Measurements from ENCODE around the gene SPOCK3.
"Not testable (repeated sequence)": the region's sequence is repeated elsewhere in the genome, so short reads cannot be mapped to it uniquely, and the experiment has no call there.

The SPOCK3 gene

DNA sequence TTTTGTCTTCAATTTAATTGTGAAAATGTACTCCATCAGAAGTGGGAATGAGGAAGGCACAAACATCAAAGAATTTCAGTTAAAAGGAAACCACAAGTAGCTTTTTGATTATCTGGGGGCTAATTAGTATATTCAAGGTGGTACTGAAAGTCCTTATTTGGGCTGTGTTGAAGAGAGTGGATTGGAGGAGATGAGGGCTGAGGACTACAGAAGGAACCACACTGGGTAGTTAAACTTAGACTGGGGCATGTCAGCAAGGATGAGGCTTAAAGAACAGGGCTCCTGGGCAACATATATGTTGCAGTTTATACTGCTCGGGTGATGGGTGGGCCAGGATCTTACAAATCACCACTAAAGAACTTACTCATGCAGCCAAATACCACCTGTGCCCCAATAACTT, 346.8 kb downstream of the SPOCK3 start:
- no peaks in the 10 kb centered on the region for H3K36me3 ChIP-seq (ENCODE audit: control insufficient read depth, insufficient read depth, low read length)
- H3K9ac ChIP-seq (ENCODE audit: low read length): no peak overlapping the region
- no peaks in the 10 kb centered on the region for H3K9me3 ChIP-seq (ENCODE audit: control insufficient read depth, insufficient read depth, low read depth, low read length)
- no peak overlapping the region for H3K27ac ChIP-seq (ENCODE audit: low read depth, low read length)
- H3K27me3 ChIP-seq (ENCODE audit: control insufficient read depth, insufficient read depth, low read length): no peaks in the 10 kb centered on the region
- H3K4me3 ChIP-seq (ENCODE audit: low read depth, low read length): no peak overlapping the region
- no peaks in the 10 kb centered on the region for H3K4me1 ChIP-seq (ENCODE audit: control insufficient read depth, insufficient read depth, low read length)

DNA sequence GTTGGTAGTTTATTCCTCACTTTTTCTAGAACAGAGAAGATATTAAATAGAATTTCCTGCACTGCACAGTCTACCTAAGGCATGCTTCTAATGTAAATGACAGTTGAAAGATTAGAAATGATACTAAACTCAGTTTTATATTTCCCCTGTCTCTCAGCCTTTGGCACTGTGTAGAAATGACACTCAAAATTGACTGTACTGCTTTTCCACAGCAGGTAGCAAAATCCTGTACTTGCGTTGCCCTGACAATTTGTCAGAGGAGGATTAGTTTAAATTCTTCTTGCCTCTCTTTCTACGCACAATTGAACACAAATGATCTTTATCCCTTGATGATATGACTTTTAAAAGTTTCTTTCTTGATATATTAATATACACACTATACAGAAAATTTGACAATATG, 347.6 kb downstream of the SPOCK3 start:
- Histone ChIP-seq H3K9ac (ENCODE audit: low read length) (no peak overlapping the region), H3K27ac (ENCODE audit: low read depth, low read length) (no peak overlapping the region), H3K9me3 (ENCODE audit: control insufficient read depth, insufficient read depth, low read depth, low read length) (no peaks in the 10 kb centered on the region), H3K4me3 (ENCODE audit: low read depth, low read length) (no peak overlapping the region), H3K36me3 (ENCODE audit: control insufficient read depth, insufficient read depth, low read length) (no peaks in the 10 kb centered on the region), H3K4me1 (ENCODE audit: control insufficient read depth, insufficient read depth, low read length) (no peaks in the 10 kb centered on the region), H3K27me3 (ENCODE audit: control insufficient read depth, insufficient read depth, low read length) (no peaks in the 10 kb centered on the region)

DNA sequence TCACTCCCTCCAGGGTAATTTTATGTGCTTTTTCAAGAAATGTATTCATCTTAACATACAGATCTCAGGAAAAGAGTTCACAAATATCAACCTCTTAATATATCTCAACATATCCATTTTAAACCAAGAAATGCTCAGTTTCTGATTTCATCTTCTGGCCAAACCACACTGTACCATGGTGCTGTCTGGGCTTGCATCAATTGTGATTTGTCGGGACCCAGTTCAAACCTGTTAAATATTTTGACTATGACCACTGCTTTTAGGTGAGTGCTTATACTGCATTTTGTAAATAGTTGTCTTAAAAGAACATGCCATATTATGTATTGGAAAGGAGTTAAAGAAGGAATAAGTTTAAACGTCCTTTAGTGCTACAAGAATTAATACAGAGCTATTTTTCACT, 352.1 kb downstream of the SPOCK3 start:
- no peaks in the 10 kb centered on the region for H3K4me1 ChIP-seq (ENCODE audit: control insufficient read depth, insufficient read depth, low read length)
- no peak overlapping the region for H3K4me3 ChIP-seq (ENCODE audit: low read depth, low read length)
- H3K27me3 ChIP-seq (ENCODE audit: control insufficient read depth, insufficient read depth, low read length): no peaks in the 10 kb centered on the region
- no peaks in the 10 kb centered on the region for H3K36me3 ChIP-seq (ENCODE audit: control insufficient read depth, insufficient read depth, low read length)
- H3K9ac ChIP-seq (ENCODE audit: low read length): no peak overlapping the region
- H3K9me3 ChIP-seq (ENCODE audit: control insufficient read depth, insufficient read depth, low read depth, low read length): no peaks in the 10 kb centered on the region
- H3K27ac ChIP-seq (ENCODE audit: low read depth, low read length): no peak overlapping the region

DNA sequence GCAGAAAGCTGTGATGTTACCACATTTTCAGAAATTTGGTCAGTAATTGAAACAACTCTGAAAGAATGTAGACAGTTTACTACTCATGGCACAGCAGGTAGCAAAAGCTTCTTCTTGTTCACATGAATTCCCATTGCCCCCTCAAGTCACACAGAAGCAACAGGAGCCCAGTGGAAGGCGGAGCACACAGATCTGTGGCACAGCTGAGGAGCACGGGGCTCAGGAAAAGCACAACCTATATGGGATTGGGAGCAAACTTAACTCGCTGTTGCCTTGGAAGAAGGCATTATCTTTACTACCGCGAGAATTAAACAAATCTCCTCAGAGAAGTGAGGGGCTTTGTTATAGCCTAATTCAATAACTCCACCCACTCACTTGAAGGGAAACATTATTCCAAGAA, 358.5 kb downstream of the SPOCK3 start:
- Histone ChIP-seq H3K27ac (ENCODE audit: low read depth, low read length) (no peak overlapping the region), H3K4me3 (ENCODE audit: low read depth, low read length) (no peak overlapping the region), H3K4me1 (ENCODE audit: control insufficient read depth, insufficient read depth, low read length) (0 out of 2 replicates have a peak, but pooled peaks cover 2% of the 10 kb centered on the region), H3K9ac (ENCODE audit: low read length) (no peak overlapping the region), H3K9me3 (ENCODE audit: control insufficient read depth, insufficient read depth, low read depth, low read length) (no peaks in the 10 kb centered on the region), H3K36me3 (ENCODE audit: control insufficient read depth, insufficient read depth, low read length) (no peaks in the 10 kb centered on the region), H3K27me3 (ENCODE audit: control insufficient read depth, insufficient read depth, low read length) (no peaks in the 10 kb centered on the region)

DNA sequence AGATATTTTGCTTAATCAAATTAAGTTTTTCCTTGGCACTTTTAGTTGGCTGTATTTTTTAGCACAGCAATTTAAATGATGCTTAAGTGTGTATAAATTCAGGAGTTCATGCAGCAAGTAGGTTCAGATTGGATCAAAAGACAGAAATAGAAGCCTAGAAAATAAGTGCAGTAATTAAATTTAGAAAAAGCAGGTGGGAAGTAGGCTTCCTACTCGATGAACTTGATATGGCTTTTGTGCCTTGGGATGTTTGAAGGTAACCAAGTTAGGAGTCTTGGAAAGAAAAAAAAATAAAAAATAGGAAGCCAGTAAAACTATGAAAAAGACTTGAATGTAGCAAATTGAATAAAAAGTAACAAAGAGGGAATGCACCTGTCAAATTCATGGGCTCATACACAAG, 372.3 kb downstream of the SPOCK3 start:
- H3K4me1 ChIP-seq (ENCODE audit: control insufficient read depth, insufficient read depth, low read length): no peaks in the 10 kb centered on the region
- no peaks in the 10 kb centered on the region for H3K27me3 ChIP-seq (ENCODE audit: control insufficient read depth, insufficient read depth, low read length)
- H3K27ac ChIP-seq (ENCODE audit: low read depth, low read length): no peak overlapping the region
- no peaks in the 10 kb centered on the region for H3K9me3 ChIP-seq (ENCODE audit: control insufficient read depth, insufficient read depth, low read depth, low read length)
- H3K4me3 ChIP-seq (ENCODE audit: low read depth, low read length): no peak overlapping the region
- H3K9ac ChIP-seq (ENCODE audit: low read length): no peak overlapping the region
- no peaks in the 10 kb centered on the region for H3K36me3 ChIP-seq (ENCODE audit: control insufficient read depth, insufficient read depth, low read length)

DNA sequence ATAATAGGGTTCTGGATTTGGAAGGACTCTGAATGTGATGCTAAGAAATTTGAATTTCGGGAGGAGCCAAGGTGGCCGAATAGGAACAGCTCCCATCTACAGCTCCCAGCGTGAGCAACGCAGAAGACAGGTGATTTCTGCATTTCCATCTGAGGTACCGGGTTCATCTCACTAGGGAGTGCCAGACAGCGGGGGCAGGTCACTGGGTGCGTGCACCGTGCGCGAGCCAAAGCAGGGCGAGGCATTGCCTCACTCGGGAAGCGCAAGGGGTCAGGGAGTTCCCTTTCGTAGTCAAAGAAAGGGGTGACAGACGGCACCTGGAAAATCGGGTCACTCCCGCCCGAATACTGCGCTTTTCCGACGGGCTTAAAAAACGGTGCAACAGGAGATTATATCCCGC, 383.9 kb downstream of the SPOCK3 start:
- not testable (repeated sequence) for H3K9ac ChIP-seq (ENCODE audit: low read length); H3K36me3 ChIP-seq (ENCODE audit: control insufficient read depth, insufficient read depth, low read length); H3K4me3 ChIP-seq (ENCODE audit: low read depth, low read length); H3K4me1 ChIP-seq (ENCODE audit: control insufficient read depth, insufficient read depth, low read length); H3K27me3 ChIP-seq (ENCODE audit: control insufficient read depth, insufficient read depth, low read length); H3K9me3 ChIP-seq (ENCODE audit: control insufficient read depth, insufficient read depth, low read depth, low read length); H3K27ac ChIP-seq (ENCODE audit: low read depth, low read length)

DNA sequence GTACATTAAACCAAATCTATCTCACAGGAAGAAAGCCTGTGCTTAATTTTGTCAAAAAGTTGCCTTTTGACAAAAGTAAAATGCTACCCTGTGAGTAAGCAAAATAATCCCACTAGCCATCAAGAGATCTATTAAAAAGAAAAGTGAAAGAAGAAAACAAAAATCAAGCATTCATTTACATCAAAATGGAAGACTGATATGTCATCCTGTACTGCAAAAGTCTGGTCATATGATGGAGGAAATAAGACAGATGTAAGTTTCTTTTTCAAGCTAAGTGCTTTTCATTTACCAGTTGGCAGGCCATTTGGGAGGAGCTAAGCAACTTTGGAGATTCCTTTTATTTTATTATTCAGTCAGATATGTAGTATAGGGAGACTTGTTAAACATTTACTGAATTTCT, 387.4 kb downstream of the SPOCK3 start:
- Histone ChIP-seq H3K4me3 (ENCODE audit: low read depth, low read length) (no peak overlapping the region), H3K9ac (ENCODE audit: low read length) (no peak overlapping the region), H3K4me1 (ENCODE audit: control insufficient read depth, insufficient read depth, low read length) (no peaks in the 10 kb centered on the region), H3K27me3 (ENCODE audit: control insufficient read depth, insufficient read depth, low read length) (no peaks in the 10 kb centered on the region), H3K36me3 (ENCODE audit: control insufficient read depth, insufficient read depth, low read length) (no peaks in the 10 kb centered on the region; the same call in 1 of the 2 replicates), H3K9me3 (ENCODE audit: control insufficient read depth, insufficient read depth, low read depth, low read length) (peaks cover 11% of the 10 kb centered on the region; the same call in 1 of the 2 replicates), H3K27ac (ENCODE audit: low read depth, low read length) (no peak overlapping the region)

DNA sequence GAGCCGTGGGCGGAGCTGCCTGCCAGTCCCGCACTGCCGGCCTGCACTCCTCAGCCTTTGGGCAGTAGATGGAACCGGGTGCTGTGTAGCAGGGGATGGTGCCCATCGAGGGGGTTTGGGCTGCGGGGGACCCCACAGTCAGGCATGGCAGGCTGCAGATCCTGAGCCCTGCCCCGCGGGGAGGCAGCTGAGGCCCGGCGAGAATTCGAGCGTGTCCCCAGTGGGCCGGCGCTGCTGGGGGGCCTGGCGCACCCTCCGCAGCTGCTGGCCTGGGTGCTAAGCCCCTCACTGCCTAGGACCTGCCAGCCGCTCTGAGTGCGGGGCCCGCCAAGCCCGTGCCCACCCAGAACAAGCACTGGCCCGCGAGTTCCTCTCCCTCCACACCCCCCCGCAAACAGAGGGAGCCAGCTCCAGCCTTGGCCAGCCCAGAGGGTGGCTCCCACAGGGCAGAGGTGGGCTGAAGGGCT, 391.5 kb downstream of the SPOCK3 start:
- no peaks in the 10 kb centered on the region for H3K27me3 ChIP-seq (ENCODE audit: control insufficient read depth, insufficient read depth, low read length)
- H3K4me3 ChIP-seq (ENCODE audit: low read depth, low read length): no peak overlapping the region
- H3K9me3 ChIP-seq (ENCODE audit: control insufficient read depth, insufficient read depth, low read depth, low read length): peaks cover 11% of the 10 kb centered on the region; the same call in 1 of the 2 replicates

DNA sequence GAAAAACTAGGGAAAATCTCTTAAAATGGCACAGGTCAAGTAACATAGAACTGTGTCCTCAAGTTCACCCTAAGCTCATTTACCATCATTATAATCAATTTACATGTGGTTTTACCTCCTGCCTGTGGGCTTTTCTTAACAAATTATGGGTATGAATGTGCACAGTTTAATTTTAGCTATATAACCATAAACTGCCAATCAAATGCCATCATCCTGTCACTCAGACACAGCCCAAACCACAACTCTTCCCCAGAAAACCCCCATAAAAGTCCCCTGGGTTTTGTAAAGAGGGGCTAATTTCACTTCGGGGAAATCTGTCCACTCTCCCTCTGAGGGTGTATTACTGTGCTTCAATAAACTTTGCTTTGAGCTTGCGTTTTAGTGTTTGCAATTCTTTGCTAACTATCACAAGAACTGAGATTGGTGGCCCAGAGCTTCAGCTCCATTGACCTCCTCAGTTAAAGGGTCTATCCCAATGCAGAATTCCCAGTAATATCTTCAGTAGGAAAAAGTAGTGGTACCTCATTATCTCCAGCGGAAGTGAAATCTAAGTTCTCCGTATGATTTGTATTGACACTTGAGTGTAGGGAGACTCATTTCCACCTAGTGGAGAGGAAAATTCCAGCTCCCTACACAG, 394.6 kb downstream of the SPOCK3 start:
- Histone ChIP-seq H3K4me3 (ENCODE audit: low read depth, low read length) (no peak overlapping the region), H3K9ac (ENCODE audit: low read length) (no peak overlapping the region), H3K9me3 (ENCODE audit: control insufficient read depth, insufficient read depth, low read depth, low read length) (peaks cover 11% of the 10 kb centered on the region; the same call in 1 of the 2 replicates), H3K27ac (ENCODE audit: low read depth, low read length) (no peak overlapping the region), H3K4me1 (ENCODE audit: control insufficient read depth, insufficient read depth, low read length) (no peaks in the 10 kb centered on the region), H3K27me3 (ENCODE audit: control insufficient read depth, insufficient read depth, low read length) (no peaks in the 10 kb centered on the region), H3K36me3 (ENCODE audit: control insufficient read depth, insufficient read depth, low read length) (no peaks in the 10 kb centered on the region)

More for the DNA sequence above, 391.5 kb downstream of the SPOCK3 start:
- Histone ChIP-seq H3K36me3 (ENCODE audit: control insufficient read depth, insufficient read depth, low read length) (no peaks in the 10 kb centered on the region), H3K9ac (ENCODE audit: low read length) (no peak overlapping the region), H3K4me1 (ENCODE audit: control insufficient read depth, insufficient read depth, low read length) (no peaks in the 10 kb centered on the region), H3K27ac (ENCODE audit: low read depth, low read length) (no peak overlapping the region)

DNA sequence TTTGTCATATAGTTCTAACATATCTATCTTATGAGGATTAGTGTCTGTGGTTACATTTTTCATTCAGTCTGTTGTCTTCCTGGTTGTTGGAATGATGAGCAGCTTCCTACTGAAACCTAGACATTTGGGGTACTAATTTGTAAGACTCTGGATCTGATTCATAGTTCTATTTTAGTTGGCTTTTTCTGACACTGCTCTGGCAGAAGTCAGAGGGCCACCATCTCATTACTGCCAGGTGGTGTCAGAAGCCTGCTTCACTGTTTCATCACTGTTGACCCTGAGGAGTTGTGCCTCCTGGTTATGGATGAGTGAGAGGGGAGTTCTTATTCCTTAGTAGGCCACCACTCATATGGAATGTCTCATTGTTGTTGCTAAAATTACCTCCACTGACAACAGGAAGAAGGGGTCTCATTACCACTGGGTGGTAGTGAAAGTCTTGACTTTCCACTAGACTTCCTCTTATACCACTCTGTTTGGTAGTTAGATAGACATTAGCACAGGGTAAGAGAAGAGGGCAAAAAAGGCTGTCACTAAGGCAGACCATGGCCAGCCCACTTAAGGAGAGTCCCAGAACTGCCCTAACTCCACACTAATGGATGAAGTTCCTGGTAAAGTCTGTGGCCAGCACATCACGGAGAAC, 395.2 kb downstream of the SPOCK3 start:
- H3K4me3 ChIP-seq (ENCODE audit: low read depth, low read length): no peak overlapping the region
- no peaks in the 10 kb centered on the region for H3K4me1 ChIP-seq (ENCODE audit: control insufficient read depth, insufficient read depth, low read length)
- no peaks in the 10 kb centered on the region for H3K27me3 ChIP-seq (ENCODE audit: control insufficient read depth, insufficient read depth, low read length)
- no peak overlapping the region for H3K9ac ChIP-seq (ENCODE audit: low read length)
- no peak overlapping the region for H3K27ac ChIP-seq (ENCODE audit: low read depth, low read length)
- H3K36me3 ChIP-seq (ENCODE audit: control insufficient read depth, insufficient read depth, low read length): no peaks in the 10 kb centered on the region
- H3K9me3 ChIP-seq (ENCODE audit: control insufficient read depth, insufficient read depth, low read depth, low read length): peaks cover 11% of the 10 kb centered on the region; the same call in 1 of the 2 replicates

DNA sequence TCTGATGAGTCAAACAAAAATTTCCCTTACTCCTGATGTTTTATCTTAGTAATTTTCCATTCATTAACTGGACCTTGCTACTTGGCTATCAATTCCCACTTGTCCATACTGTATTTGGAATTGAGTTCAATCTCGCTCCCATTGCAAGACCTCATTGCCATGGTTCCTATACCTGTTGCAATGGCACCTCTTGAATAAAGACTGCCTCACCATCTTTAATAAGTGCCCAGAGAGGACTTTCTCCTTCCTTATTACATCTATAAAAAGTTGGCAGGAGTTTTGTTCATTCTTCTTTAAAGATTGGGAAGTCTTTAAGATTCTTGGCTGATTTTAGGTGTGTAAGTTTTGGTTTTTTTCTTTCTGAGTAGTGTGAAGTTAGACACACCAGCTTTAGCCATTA, 397.4 kb downstream of the SPOCK3 start:
- Histone ChIP-seq H3K4me1 (ENCODE audit: control insufficient read depth, insufficient read depth, low read length) (no peaks in the 10 kb centered on the region), H3K27me3 (ENCODE audit: control insufficient read depth, insufficient read depth, low read length) (no peaks in the 10 kb centered on the region), H3K4me3 (ENCODE audit: low read depth, low read length) (no peak overlapping the region), H3K36me3 (ENCODE audit: control insufficient read depth, insufficient read depth, low read length) (no peaks in the 10 kb centered on the region), H3K9ac (ENCODE audit: low read length) (no peak overlapping the region), H3K27ac (ENCODE audit: low read depth, low read length) (no peak overlapping the region), H3K9me3 (ENCODE audit: control insufficient read depth, insufficient read depth, low read depth, low read length) (peaks cover 4% of the 10 kb centered on the region)
